HG03571 (cell line): ENCODE results near the gene NR2F1-AS1.

Source experiments
- ATAC-seq: cut with Tn5 transposase; IDR thresholded peaks from one replicate; pipeline ENCODE4 v1.9.1; 2021; ENCODE audit not compliant: unreplicated experiment

Gene NR2F1-AS1

DNA sequence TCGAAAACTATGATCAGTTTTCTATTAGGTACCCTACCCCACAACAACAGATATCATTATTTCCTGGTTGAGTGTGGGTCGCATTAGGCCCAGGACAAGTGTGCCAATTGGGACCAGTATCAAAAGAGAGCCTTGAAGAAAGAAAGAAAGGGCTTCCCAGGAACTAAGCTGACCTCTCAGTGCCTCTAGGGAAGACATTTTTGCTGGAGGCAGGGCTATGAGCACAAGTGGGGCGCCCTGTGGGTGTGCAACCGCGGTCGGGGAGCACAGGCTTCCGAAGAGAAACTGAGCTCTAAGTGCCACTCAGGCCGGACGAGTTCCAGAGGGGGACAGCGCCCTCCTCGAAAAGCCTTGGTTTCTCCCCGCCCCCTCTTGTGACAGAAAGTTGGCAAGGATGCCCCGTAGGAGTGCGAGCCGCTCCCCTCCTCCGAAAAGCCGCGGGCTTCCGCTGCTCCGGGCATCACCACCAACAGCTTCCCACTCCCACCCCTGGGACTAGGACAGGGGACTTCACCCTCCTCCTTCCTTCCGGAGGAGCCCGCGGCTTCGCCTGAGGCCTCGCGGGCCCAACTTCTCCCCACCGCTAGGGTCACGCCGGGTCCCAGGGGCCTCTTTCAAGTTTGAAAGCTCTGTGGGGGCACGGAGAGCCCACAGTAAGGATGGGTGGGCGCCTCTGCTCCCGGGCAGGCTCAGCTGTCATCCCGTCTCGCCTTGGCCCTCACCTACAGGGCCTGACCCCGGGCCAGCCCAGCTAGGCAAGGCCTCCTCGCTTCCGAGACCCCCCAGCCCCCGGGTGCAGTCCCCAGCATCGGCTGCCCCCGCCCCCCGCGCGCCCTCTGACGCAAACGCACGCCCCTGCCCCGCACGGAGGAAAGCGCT lies 2.0 kb downstream of the NR2F1-AS1 start:
- no peak for ATAC-seq

DNA sequence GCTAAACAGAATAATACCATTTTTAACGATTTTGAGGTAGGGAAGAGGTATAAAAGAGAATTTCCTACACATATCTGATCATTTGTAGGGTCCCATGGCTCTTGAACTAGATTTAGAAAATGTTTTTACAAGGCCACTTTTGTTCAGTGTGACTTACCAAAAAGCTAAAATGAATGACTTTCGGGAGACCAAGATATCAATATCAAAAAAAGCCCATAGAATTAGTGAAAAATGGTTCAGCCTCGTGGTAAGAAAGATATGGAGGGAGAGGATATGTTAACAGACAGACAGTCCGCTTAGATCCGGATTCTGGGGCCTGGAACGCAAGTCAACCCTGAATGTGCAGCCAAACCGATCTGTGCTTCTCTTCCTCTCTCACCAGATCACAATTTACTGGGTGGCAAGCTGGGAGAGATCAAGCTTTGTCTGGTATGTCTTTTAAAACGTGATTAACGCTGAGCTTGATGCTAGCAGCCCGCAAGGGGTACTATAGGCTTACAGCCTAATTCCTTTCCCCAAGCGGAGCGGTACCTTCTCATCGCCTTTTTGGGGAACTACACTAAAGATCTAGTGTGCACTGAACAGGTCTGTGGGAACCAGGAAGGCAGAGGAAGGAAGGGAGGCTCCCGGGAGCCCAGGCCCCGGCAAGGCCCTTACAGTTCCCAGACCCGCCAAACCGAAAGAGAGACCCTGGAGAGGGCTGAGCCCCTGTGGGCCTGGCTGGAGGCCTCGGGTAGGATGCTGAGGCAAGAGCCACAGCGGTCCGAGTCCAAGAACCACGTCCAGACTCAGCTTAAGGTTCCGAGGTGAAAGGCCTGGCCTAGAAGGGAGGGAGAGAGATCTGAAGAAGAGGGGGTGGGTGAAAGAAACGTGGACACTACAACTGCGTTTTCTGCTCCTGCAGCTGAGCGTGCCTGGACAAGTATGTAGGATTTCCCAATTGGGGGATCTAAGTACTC lies 2.9 kb downstream of the NR2F1-AS1 start:
- ATAC-seq, result no peak

DNA sequence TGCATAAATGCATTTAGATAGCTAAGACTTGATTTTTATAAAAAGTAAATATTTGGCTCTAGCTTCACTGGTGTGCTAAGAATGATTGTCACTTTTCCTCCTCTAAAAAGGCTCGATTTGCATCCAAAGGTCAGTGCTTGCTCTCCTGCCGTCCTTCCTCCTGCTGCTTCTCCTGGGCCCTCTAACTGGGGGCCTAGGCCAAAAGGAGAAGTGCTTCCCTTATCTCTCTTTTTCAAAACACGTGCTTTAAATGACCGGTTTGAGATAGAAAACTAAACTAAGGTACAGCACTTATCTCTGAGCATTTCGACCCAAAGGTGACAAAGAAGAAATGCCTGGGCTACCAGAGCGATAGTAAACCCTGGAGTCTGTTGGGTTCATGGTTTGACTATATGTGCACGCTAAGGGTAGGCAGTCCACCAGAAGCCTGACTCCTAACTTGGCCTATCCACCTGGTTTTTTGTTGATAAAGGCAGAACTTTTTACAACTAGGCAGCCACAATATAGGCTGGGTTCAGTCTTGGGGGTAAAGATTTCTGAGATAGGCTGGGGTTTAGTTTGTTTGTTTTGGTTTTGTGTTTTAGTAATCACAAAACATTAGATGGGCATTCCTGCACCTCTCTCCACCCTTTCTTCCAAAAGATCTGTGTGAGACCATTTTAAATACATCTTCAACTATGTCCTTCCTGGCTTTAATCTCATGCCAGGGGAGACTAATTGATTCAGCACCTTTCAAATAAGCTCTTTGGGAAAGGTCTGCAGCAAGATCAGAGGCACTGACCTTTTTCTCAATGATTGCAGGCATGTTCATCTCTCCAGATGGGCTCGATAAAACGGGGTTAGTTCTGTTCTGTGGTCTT lies 3.8 kb downstream of the NR2F1-AS1 start:
- ATAC-seq, result no peak

DNA sequence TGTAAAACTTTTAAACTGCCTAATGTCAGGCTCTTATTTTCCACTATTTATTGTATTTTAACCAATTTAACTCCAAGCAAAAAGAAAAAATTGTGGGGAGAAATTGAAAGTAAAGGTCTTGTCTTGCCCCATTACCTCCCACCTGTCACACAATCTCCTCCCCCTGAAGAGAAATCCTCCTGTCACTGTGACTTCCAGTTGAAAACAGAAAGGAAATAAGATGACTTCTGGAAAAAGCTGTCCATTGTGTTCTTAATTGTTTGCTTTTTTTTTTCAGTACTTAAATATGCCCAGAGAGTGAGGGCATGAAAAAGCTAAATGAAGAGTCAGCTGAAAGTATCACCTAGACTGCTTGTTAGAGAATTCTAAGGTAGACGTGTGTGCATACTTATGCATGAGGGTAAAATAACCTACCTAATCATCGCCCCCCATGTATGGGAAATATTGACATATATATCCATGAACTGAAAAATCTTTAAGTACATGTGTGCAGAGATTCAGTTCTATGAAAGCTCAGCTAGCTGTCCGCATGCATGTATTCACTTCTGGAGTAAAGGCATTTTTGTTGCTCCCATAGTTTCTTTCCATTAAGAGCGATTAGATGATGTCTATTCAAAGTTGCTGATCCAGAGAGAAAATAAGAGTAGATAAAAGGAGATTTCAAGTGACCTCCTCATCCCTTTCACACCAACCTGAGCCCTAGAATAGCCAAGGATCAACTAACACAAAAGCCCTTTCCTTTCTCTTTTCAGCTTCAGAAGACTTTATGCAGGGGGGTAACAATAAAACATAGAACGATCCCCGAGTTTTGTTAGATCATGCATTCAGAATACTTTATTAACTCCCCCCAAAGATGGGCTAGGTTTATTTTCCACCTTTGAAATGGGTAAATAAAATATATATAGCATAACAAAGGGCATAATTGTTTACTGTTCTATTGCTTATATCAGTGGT lies 5.3 kb downstream of the NR2F1-AS1 start:
- no peak for ATAC-seq

DNA sequence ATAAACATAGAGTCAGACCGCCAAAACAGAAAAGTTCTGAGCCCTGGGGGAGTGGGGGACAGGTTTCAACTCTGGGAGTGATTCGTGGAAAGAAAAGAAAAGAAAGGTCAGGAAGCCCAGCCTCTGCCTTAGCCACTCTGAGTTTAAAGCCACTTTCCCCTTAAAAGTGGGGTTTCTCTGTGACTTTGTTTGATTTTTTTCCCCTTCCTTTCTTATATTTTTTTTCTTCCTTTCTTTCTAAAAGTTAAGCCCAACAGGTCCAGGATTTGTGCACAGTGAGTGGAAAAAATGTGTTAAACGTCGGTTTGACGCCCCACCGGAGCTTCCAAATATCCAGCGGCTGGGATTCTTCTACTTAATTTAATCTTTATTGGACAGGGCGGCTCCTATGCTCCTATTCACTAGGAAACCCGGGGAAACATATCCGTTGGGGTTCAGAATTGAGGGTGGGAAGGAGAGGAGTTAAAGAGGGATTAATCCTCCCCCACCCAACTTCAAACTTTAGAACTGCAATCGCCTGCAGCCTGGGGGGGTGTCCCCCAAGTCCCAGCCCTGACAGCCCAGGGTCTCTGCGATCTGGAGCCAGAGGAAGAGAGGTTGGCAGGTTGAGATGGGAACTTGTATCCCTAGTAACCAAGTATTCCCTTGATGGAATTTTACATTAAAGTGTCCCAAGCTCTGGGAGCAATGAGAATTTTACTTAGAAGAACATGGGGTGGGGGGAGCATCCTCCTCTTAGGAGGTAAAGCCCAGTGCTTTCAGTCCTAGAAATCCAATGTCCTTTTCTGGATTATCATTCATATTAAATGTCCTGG lies 6.3 kb downstream of the NR2F1-AS1 start:
- ATAC-seq, result no peak

DNA sequence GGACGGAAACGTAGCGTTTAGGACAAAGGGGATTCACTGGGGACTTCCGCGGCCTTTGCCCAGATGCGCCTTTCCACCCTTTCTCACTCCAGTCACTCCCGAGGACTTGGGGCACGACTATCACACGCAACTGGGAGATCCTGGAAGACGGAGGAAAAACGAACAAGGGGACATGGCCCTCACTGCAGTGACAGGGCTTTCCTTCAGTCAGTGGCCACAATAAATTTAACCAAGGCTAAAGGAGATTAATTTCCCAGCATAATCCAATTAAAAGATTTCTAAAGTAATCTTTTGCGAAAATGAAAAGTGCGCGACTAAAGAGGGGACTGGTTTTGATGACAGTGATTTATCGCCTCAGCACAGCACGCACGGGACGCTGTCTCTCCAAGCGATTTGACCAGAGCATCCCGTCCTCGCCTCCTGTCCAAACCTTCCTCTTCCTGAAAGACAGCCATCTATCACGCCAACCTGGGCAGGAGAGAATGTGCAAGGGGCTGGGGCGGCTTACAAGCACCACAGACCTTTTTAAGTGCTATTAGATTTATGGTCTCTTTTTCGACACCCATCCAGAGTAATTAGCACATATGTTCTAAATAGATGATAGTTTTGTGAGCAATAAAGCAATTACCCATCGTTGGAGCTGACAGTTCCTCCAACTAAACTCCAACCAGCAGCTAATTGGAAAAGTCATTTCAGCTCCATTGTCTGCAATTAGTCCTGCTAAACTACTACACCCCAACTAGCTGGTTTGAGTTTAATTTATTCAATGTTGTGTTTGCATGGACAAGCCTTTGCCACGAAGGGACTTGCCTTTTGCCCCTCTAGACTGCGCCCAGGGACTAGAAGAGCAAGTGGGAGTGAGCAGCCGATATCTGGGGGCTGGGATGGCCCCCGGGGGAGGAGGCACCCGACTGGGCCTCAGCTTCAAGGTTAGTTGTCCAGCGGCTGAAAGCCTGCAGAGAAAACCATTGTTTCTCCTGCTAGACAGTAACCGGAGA lies 7.4 kb downstream of the NR2F1-AS1 start:
- no peak for ATAC-seq

DNA sequence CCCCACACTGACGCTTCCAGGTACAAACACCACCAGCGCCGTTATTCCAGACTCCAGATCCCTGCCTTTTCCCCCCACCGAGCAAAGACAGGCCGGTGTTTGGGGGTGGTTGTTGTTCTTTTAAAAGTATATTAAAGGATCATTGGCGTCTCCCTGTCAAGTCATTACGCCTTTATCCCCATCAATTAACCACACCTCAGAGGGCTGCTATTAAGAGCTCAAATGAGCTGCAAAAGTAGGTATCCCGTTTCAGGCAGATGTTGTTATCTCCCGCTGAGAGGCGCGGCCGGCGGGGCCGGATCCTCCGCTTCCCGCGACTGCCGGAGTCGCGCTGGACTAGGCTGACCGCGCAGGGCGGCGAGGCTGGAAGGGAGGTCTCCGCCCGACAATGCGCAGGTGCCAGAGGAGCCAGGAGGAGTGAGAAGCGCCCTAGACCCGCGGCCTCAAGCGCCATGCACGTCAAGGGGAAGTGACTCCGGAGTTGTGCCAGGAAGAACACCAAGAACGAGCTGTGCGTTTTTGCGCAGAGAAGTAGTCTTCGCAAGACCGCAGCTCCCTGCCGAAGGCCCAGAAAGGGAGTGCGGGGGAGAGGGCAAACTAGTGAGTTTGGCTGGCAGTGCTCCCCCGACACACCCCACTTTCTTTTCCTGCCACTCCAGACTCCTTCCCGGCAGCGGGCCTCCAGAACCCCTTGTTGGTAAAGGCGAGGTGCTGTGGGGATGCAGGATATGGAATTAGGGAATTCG lies 8.2 kb downstream of the NR2F1-AS1 start:
- no peak for ATAC-seq

DNA sequence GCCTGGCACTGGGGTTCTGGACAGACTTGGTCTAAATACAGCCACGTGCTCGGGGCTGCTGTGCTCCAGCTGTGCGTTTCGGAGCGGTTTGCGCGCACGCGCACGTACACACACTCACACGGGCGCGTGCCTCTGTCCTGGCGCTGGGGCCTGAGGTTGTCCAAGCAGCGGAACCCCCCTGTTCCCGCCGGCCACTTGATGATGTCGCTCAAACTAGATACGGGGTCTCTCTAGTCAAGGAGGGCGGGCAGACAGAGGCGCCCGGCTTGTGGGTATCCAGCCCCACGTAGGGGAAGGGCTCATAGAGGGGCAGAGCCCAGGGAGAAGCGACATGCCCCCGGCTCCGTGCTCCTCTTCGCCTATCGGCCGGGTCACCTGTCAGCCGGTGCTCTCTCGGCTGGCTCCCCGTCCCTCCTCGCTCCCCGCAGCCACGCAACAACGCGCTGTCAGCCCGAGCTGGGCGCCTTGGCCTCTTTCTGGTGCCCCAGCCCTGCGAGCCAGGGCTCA lies 8.9 kb downstream of the NR2F1-AS1 start:
- no peak for ATAC-seq

DNA sequence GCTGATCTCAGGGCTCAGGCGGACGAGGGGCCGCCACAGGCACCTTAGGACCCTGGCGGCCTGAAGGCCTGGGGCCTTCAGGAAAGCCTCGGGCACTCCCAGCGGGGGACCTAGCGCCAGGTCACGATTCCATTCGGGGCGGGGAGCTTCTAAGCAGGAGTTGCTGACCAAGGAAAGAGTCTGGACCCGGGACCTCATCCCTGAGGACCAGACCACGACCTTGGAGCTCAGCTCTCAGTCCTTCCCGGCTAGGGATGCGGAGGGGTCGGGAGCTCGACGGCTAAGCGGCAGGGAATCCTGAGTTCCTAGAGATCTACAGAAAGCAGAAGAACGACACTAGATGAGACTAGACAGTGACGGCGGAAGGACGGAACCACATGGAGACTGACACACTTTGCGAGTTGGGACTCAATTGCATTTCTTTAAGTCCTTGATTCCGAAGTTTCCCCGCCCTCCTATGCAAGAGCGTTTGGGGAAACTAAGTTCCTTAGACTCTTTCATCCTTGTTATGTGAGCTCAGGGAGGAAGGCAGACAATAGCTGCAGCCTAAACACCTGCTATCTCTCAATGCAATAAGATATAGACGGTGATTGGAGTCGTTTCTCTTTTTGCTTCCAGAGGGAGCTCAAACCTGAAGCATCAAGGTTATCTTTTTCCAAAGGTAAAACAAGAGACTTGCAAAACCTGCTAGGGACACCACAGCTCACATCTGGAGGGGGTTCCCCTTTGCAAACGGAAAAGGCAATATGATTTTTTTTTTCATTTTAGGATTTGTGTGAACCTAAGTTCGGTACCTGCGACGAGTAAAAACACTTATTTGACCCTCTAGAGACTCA lies 9.7 kb downstream of the NR2F1-AS1 start:
- ATAC-seq, result no peak

DNA sequence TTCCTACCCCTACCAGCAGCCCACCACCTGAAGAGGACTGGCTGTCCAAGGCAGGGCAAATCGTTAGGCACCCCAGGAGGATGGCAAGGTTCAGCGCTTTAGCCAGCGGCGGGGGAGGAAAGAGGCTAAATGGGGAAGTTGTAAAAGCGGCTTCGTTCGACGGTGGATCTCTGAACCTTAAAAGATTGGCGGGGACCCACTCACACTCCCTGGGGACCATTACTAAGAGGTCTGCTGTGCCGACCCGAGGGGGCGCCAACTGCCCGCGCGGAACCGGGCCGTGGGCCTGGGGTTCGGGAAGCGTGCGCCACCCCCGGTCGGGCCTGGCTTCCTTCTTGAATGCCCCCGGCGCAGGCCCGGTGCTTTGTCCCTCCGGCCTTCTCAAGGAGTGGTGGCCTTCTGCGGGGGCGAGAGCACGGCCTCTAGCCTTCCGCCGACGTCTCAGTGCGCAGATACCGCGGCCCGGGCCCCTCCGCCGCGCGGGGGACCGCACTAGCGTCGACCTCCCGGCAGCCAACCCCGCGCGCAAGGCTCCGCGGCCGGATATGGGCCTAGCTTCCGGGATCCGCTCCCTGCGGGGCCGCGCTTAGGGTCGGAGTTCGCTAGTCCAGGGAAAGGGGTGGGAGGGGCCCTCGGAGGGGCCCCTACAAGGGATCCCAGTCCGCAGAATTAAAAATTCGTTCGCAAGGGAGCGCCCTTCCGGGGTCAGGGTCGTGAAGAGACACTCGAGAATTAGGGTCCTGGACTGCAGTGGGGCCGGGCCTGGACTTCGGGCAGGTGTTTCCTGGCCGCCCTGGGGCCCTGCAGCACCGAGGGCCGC lies 10.5 kb downstream of the NR2F1-AS1 start:
- ATAC-seq, result no peak

DNA sequence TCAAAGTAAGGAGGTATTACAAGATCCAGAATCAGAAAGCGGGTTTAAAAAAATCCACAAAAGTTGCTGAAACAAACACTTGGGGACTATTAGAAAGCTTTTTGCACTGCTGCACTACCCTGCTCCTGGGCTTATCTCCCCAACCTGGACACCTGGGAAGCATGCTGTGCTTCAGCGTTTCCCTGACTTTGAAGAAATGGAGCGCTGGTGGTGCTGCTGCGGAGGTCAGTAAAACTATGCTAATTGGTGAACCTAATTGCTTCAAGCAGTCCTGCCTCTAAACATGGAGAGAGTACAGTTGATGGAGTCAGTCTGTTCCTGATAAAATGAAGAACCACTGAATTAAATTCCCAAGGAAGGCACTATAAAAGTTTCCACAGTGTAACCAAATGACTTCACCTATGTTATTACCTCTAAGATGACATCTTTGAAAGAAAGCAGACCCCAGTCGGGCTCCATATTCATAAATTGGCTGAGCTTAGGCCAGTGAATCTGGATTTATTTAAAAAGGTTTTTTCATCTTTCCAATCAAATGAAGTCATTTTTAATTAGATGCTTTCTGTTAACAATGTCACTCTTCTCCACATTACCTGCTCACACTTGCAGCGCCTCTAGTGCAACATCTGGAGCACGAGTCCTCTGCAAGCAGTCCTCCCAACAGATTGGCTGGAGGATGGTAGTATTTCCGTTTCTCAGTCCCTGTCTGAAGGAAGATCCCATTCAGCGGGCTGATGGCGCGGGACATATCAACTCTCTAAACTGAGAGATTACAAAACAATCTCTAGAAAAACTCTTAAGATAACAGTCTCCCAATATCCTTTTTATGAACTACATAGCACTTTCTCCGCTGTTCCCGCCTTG lies 11.5 kb downstream of the NR2F1-AS1 start:
- no peak for ATAC-seq

DNA sequence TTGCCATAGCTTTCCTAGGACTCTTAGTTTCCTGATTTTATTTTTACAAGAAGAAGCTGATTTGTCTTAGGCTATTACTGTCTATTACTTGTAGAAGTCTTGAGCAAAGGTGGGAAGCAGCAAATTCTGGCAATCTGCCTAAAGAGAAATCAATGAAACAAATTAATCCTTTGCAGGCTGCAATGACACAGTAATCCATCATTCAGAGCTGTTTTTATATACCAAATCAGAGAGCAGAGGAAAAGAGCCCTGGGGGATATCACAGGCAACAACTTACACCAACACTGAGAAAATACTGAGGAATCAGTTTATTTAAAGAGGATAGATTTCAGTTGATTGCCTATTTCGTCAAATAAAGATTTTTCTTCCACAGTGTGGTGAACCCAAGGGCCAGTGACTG lies 13.6 kb downstream of the NR2F1-AS1 start:
- no peak for ATAC-seq

DNA sequence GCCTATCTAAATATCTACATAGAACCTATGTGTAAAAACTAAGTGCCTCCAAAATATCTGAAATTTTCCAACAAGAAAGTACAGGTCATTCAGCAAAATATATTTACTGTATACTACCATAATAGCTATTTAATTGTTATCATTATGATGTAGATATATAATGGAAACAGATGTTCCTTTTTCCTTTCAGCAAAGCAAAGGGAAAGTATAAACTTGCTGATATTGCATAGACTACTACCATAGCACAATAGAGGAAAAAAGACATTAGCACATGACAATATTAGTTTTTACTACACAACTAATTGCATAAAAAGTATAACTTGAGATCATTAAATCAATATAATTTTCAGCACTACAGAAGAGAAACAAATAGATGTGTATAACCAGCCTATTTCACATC lies 14.9 kb downstream of the NR2F1-AS1 start:
- ATAC-seq, result no peak

DNA sequence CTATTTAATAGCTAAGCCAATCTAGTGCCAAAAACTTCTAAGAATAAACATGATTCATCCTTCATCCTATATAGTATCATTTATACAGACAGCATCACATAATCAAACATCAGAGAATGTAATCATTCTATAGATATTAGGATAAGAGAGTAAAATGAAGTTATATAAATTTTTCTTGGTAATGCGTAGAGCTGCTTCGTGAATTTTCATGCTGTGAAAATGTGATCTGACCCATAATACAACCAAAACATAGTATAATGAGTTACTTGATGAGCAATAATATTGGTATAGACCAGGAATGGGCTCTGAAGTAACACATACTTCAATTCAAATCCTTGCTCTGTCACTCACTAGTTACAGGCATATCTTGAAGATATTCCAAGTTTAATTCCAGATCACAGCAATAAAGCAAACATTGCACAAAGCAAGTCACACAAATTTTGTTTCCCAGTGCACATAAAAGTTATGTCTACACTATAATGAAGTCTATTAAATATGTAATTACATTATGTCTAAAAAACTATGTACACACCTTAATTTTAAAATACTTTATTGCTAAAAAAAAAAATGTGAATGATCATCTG lies 23.9 kb downstream of the NR2F1-AS1 start:
- no peak for ATAC-seq
